GM12878 (cell line): Measurements from ENCODE around the gene PABPC1L2A. TPM values are rescaled to one million over a fixed set of nuclear protein-coding genes. Genes with fewer than 3 reads are reported as not detected.
"Not testable (repeated sequence)": the region's sequence is repeated elsewhere in the genome, so short reads cannot be mapped to it uniquely, and the experiment has no call there.

Experiments used
- ATAC-seq: fragments of 200-7000 bp; cut with Tn5 transposase; 3 replicates; pipeline ENCODE4 v1.9.1; 2020; ENCODE audit warnings: mild to moderate bottlenecking, moderate library complexity
- BruUV-seq: library from RNA; stranded (reverse); fragments of 400-500 nt; replicated peaks from 2 replicates; lab custom pipeline; 2021; lab: Mats Ljungman, UMichigan
- CTCF ChIA-PET: fragments of 300-600 bp; sonication (Branson Sonifier 250); formaldehyde crosslinking; extraction: SDS; loops from one replicate; lab custom pipeline; 2021; ENCODE audit warnings: inconsistent platforms; lab: Yijun Ruan, JAX
- POLR2A ChIA-PET: fragments of 350-600 bp; formaldehyde crosslinking; extraction: SDS; loops from one replicate; lab custom pipeline; 2021; ENCODE audit warnings: inconsistent platforms; lab: Charles Lee
- RAD21 ChIA-PET: fragments of 300-600 bp; sonication (Branson Sonifier 250); formaldehyde crosslinking; loops from one replicate; lab custom pipeline; 2023; ENCODE audit warnings: antibody characterized with exemption; ENCODE audit not compliant: unreplicated experiment; lab: Charles Lee
- SMC1A ChIA-PET: fragments of 300-600 bp; sonication (Branson Sonifier 250); formaldehyde crosslinking; loops from one replicate; lab custom pipeline; 2023; ENCODE audit not compliant: unreplicated experiment, uncharacterized antibody; lab: Charles Lee
- DNase-seq: peaks from one replicate; pipeline ENCODE4 v3.0.0-alpha.2; 2011; ENCODE audit warnings: low read depth, low spot score
- FAIRE-seq: peaks from 3 replicates; lab custom pipeline; 2011; peaks lifted over from hg19 to GRCh38; lab: Jason Lieb, UNC
- H2AFZ ChIP-seq: 2 replicates; pipeline ENCODE4 v1.6.0; 2011; ENCODE audit warnings: low read depth, low read length, control low read depth; ENCODE audit not compliant: control insufficient read depth
- H3K27ac ChIP-seq: 2 replicates; pipeline ENCODE4 v1.5.1; 2011; ENCODE audit warnings: control low read depth; ENCODE audit not compliant: control insufficient read depth, insufficient read depth
- H3K27me3 ChIP-seq, 2 experiments: replicated peaks in 1 of 2; 2 replicates each; pipeline versions ENCODE4 v1.6.0 to v1.6.1; 2011; ENCODE audit warnings: low read length in 1 of 2; ENCODE audit not compliant: control insufficient read depth in 2 of 2, insufficient read depth in 2 of 2
- H3K36me3 ChIP-seq, 2 experiments: 2 replicates each; pipeline ENCODE4 v1.5.1; 2011; ENCODE audit warnings: low read length in 1 of 2; ENCODE audit not compliant: control insufficient read depth in 2 of 2, insufficient read depth in 2 of 2
- H3K4me1 ChIP-seq: 2 replicates; pipeline ENCODE4 v1.6.1; 2011; ENCODE audit warnings: mild to moderate bottlenecking, low read length, moderate library complexity, mixed read lengths; ENCODE audit not compliant: control insufficient read depth, insufficient read depth
- H3K4me2 ChIP-seq: 2 replicates; pipeline ENCODE4 v1.6.0; 2011; ENCODE audit warnings: control low read depth; ENCODE audit not compliant: control insufficient read depth, insufficient read depth
- H3K4me3 ChIP-seq: fragments of 200-600 bp; sonication (generic); 2 replicates; pipeline ENCODE4 v1.5.1; 2016
- H3K79me2 ChIP-seq: 2 replicates; pipeline ENCODE4 v1.6.0; 2011; ENCODE audit warnings: low read length; ENCODE audit not compliant: control insufficient read depth, insufficient read depth
- H3K9ac ChIP-seq: 2 replicates; pipeline ENCODE4 v1.8.0; 2011; ENCODE audit warnings: low read length, control low read depth, mixed read lengths; ENCODE audit not compliant: control insufficient read depth, insufficient read depth
- H3K9me3 ChIP-seq: replicated peaks from 3 replicates; pipeline ENCODE4 v1.5.1; 2011; ENCODE audit warnings: mild to moderate bottlenecking, low read length; ENCODE audit not compliant: control insufficient read depth, insufficient read depth
- H4K20me1 ChIP-seq: 2 replicates; pipeline ENCODE4 v1.6.0; 2011; ENCODE audit not compliant: control insufficient read depth, insufficient read depth
- BCL11A ChIP-seq: IDR thresholded peaks from 2 replicates; pipeline ENCODE4 v1.6.1; 2011; ENCODE audit warnings: low read depth, low read length
- BCL3 ChIP-seq: IDR thresholded peaks from 2 replicates; pipeline ENCODE4 v1.6.1; 2011; ENCODE audit warnings: borderline replicate concordance, low read depth, mild to moderate bottlenecking, moderate library complexity, low read length; ENCODE audit not compliant: insufficient read depth, poor library complexity, severe bottlenecking
- MYC ChIP-seq: IDR thresholded peaks from 2 replicates; pipeline ENCODE4 v1.6.1; 2011; ENCODE audit warnings: mild to moderate bottlenecking, low read length, moderate library complexity, inconsistent platforms; ENCODE audit not compliant: insufficient read depth, insufficient replicate concordance, insufficient read length, severe bottlenecking
- NR2C2 ChIP-seq: IDR thresholded peaks from 2 replicates; pipeline ENCODE4 v1.6.1; 2011; ENCODE audit warnings: borderline replicate concordance, low read depth; ENCODE audit not compliant: control insufficient read depth, insufficient read length
- NRF1 ChIP-seq: conservative IDR thresholded peaks from 2 replicates; pipeline ENCODE4 v1.6.1; 2011; ENCODE audit warnings: mild to moderate bottlenecking, low read depth, low read length, improper control_type of control experiment
- POLR2AphosphoS5 ChIP-seq: IDR thresholded peaks from 2 replicates; pipeline ENCODE4 v1.6.1; 2011; ENCODE audit warnings: mild to moderate bottlenecking, low read length, inconsistent platforms
- RBBP5 ChIP-seq: fragments of 200-600 bp; sonication (generic); conservative IDR thresholded peaks from 2 replicates; pipeline ENCODE4 v1.6.1; 2016
- RELA ChIP-seq: fragments of 450-650 bp; IDR thresholded peaks from 2 replicates; pipeline ENCODE4 v1.8.0; 2014; ENCODE audit warnings: borderline replicate concordance; ENCODE audit not compliant: partially characterized antibody
- SUPT20H ChIP-seq: IDR thresholded peaks from 2 replicates; pipeline ENCODE4 v1.6.1; 2011; ENCODE audit warnings: low read depth, mild to moderate bottlenecking, low read length, moderate library complexity, borderline replicate concordance; ENCODE audit not compliant: control insufficient read depth
- ZNF217 ChIP-seq: fragments of 450-650 bp; IDR thresholded peaks from 2 replicates; pipeline ENCODE4 v1.6.1; 2017; ENCODE audit warnings: antibody characterized with exemption, mild to moderate bottlenecking
- WGBS: methylation state at CpG from one replicate; pipeline ENCODE4 v1.1.6; 2016; ENCODE audit warnings: low lambda C conversion rate; ENCODE audit not compliant: insufficient replicate concordance, insufficient coverage; ENCODE audit errors: missing lambda C conversion rate; 5-methylcytosine and 5-hydroxymethylcytosine counted together
- in situ Hi-C: fragments of 300-500 bp; cut with MboI; formaldehyde crosslinking; loops from 9 replicates; pipeline ENCODE4 v1.14.3; 2018; ENCODE audit warnings: mixed read lengths
- intact Hi-C: fragments of 100-400 bp; cut with micrococcal nuclease; formaldehyde crosslinking; loops from one replicate; pipeline ENCODE4 v1.14.2; 2022; ENCODE audit not compliant: unreplicated experiment
- polyA plus RNA-seq, 11 experiments: library from polyadenylated mRNA; depleted of rRNA in 4 of 11; unstranded in 6 of 11; stranded (reverse) in 5 of 11; fragments of >200 nt; fragmentation: Nextera tagmentation in 4 of 11; fragmentation: Illumina TruSeq in 1 of 11; extraction: Ambion mirVana in 4 of 11; extraction: Trizol in 1 of 11; gene quantifications; 1 replicate in 1 of 11; 2 replicates in 10 of 11; pipeline versions ENCODE4 v1.2.1 to v1.2.3, GENCODE V29; 2011 to 2016; ENCODE audit warnings: inconsistent platforms in 2 of 11, missing spikeins in 2 of 11, low read depth in 1 of 11
- total RNA-seq, 4 experiments: library from RNA; depleted of rRNA in 3 of 4; stranded (reverse); fragments of >200 nt in 3 of 4; fragmentation: Illumina TruSeq in 1 of 4; extraction: Trizol in 1 of 4; gene quantifications; 2 replicates each; pipeline versions ENCODE4 v1.2.1 to v1.2.3, GENCODE V29; 2013 to 2021

Gene PABPC1L2A
- total and polyA plus RNA-seq, 10 of the 15 experiments (the other 5 are each of a cell fraction or from before 2014, with no cell fraction given) = not detected

- no peaks in the 10 kb centered on the region for H3K36me3 ChIP-seq
- ChIA-PET RAD21 (no interaction called here), POLR2A (no interaction called here), CTCF (no interaction called here), SMC1A (no interaction called here)
- DNase-seq (no peak), FAIRE-seq (no peak), ATAC-seq (no peak)
- no peaks in the 10 kb centered on the region for H3K4me1 ChIP-seq
- intact Hi-C loops = no loop called here
- BruUV-seq = no TSS peak
- H4K20me1 ChIP-seq = no peaks in the 10 kb centered on the region
- in situ Hi-C loops = no loop called here
- TF ChIP-seq RBBP5 (no peak), MYC (no peak), BCL11A (no peak), POLR2AphosphoS5 (no peak), NRF1 (no peak), NR2C2 (no peak), SUPT20H (no peak), ZNF217 (no peak), RELA (no peak), BCL3 (no peak)
- H2AFZ ChIP-seq = no peak overlapping the region
- 74% methylated on average over 41 of the region's 44 CpGs for WGBS
- no peaks in the 10 kb centered on the region for H3K27me3 ChIP-seq
- H3K27ac ChIP-seq = no peak overlapping the region
- H3K79me2 ChIP-seq = no peaks in the 10 kb centered on the region
- H3K9me3 ChIP-seq = no peaks in the 10 kb centered on the region
- H3K4me2 ChIP-seq = no peak overlapping the region
- H3K4me3 ChIP-seq = no peak overlapping the region
- H3K9ac ChIP-seq = no peak overlapping the region
Measured at GRCh38 chrX:73068467-73069364, 10.6 kb downstream of the PABPC1L2A start.

GRCh38 chrX:73067761-73068466, 11.4 kb downstream of the PABPC1L2A start:
- H3K9ac ChIP-seq, SMC1A ChIA-PET, RAD21 ChIA-PET, DNase-seq, H3K27ac ChIP-seq, H3K9me3 ChIP-seq, H3K4me3 ChIP-seq, H3K36me3 ChIP-seq, CTCF ChIA-PET, H3K4me1 ChIP-seq, ATAC-seq, intact Hi-C loops, H2AFZ ChIP-seq, in situ Hi-C loops, H3K79me2 ChIP-seq, H3K4me2 ChIP-seq, H3K27me3 ChIP-seq, BruUV-seq, FAIRE-seq, H4K20me1 ChIP-seq, POLR2A ChIA-PET: not testable (repeated sequence)
- WGBS = 62% methylated on average over 18 of the region's 24 CpGs
